ENCODE data around the gene ZNF277.

GRCh38 chr7:112188257-112188656, 18.2 kb upstream of the ZNF277 start:
- no peak for TF ChIP-seq TAF1 (IDR thresholded peaks at IDR 0.05; ENCODE audit: low read depth, low read length)
- no peak for TF ChIP-seq POLR2A (IDR thresholded peaks at IDR 0.05; ENCODE audit: low read depth, low read length)
